SK-N-SH treated with all-trans-retinoic acid at 6 μM for 48 hours (cell line): ENCODE measurements around the gene GNA12.

ENCODE experiments used
- ARNTL ChIP-seq: fragments of 450-650 bp; formaldehyde crosslinking; IDR thresholded peaks from 2 replicates; pipeline ENCODE4 v1.5.0; 2020; ENCODE audit warnings: low read depth, mild to moderate bottlenecking, moderate library complexity, borderline replicate concordance
- CSRNP3 ChIP-seq: fragments of 250-450 bp; sonication (Bioruptor Pico); IDR thresholded peaks from 2 replicates; pipeline ENCODE4 v1.5.1; 2021; ENCODE audit warnings: mild to moderate bottlenecking, moderate library complexity
- ESRRG ChIP-seq: fragments of 250-450 bp; sonication (Bioruptor Pico); IDR thresholded peaks from 2 replicates; pipeline ENCODE4 v1.6.1; 2021; ENCODE audit warnings: mild to moderate bottlenecking
- GLIS3 ChIP-seq: fragments of 250-450 bp; sonication (Bioruptor Pico); IDR thresholded peaks from 2 replicates; pipeline ENCODE4 v1.5.0; 2020; ENCODE audit warnings: mild to moderate bottlenecking, moderate library complexity
- OSR1 ChIP-seq: fragments of 250-450 bp; sonication (Bioruptor Pico); IDR thresholded peaks from 2 replicates; pipeline ENCODE4 v1.8.0; 2022; ENCODE audit warnings: moderate library complexity, mild to moderate bottlenecking, inconsistent platforms
- PATZ1 ChIP-seq: fragments of 250-450 bp; sonication (Bioruptor Pico); IDR thresholded peaks from 2 replicates; pipeline ENCODE4 v1.8.0; 2020; ENCODE audit warnings: mild to moderate bottlenecking, moderate library complexity, borderline replicate concordance
- PPARA ChIP-seq: fragments of 250-450 bp; sonication (Bioruptor Pico); IDR thresholded peaks from 2 replicates; pipeline ENCODE4 v1.5.0; 2020; ENCODE audit warnings: mild to moderate bottlenecking, borderline replicate concordance
- RARB ChIP-seq: fragments of 250-450 bp; sonication (Bioruptor Pico); IDR thresholded peaks from 2 replicates; pipeline ENCODE4 v1.8.0; 2021; ENCODE audit warnings: mild to moderate bottlenecking, moderate library complexity
- TOX ChIP-seq: fragments of 250-450 bp; sonication (Bioruptor Pico); IDR thresholded peaks from 2 replicates; pipeline ENCODE4 v1.8.0; 2021; ENCODE audit warnings: mild to moderate bottlenecking, moderate library complexity, borderline replicate concordance
- TSHZ2 ChIP-seq: fragments of 250-450 bp; sonication (Bioruptor Pico); IDR thresholded peaks from 2 replicates; pipeline ENCODE4 v1.5.0; 2020; ENCODE audit warnings: mild to moderate bottlenecking, moderate library complexity
- ZFP3 ChIP-seq: fragments of 250-450 bp; sonication (Bioruptor Pico); IDR thresholded peaks from 2 replicates; pipeline ENCODE4 v1.5.0; 2020; ENCODE audit warnings: mild to moderate bottlenecking, moderate library complexity
- ZFP30 ChIP-seq: fragments of 450-650 bp; formaldehyde crosslinking; IDR thresholded peaks from 2 replicates; pipeline ENCODE4 v1.5.0; 2022; ENCODE audit warnings: mild to moderate bottlenecking, moderate library complexity
- ZNF565 ChIP-seq: fragments of 450-650 bp; formaldehyde crosslinking; conservative IDR thresholded peaks from 2 replicates; pipeline ENCODE4 v1.5.0; 2020; ENCODE audit warnings: low read depth, mild to moderate bottlenecking, moderate library complexity

- no peak for TF ChIP-seq PATZ1 (CRISPR knock-in tag)
- no peak for TF ChIP-seq CSRNP3
- TF ChIP-seq ZFP3 (CRISPR knock-in tag), result no peak
- no peak for TF ChIP-seq GLIS3 (CRISPR knock-in tag)
- TF ChIP-seq TSHZ2, result no peak
- no peak for TF ChIP-seq ZNF565 (CRISPR knock-in tag)
- TF ChIP-seq ARNTL (CRISPR knock-in tag), result no peak
- TF ChIP-seq RARB (CRISPR knock-in tag), result no peak
- TF ChIP-seq ZFP30 (CRISPR knock-in tag), result no peak
- TF ChIP-seq TOX (CRISPR knock-in tag), result no peak
- TF ChIP-seq PPARA (CRISPR knock-in tag), result no peak
- TF ChIP-seq OSR1 (CRISPR knock-in tag), result no peak
- no peak for TF ChIP-seq ESRRG (CRISPR knock-in tag)
Measured at GRCh38 chr7:2782565-2782964, 61.5 kb downstream of the GNA12 start.
